Astrocyte of the cerebellum (primary cell): ENCODE measurements around the gene OTOA.
"Not testable (repeated sequence)": the region's sequence is repeated elsewhere in the genome, so short reads cannot be mapped to it uniquely, and the experiment has no call there.

Experiments used
- DNase-seq: peaks from one replicate; pipeline ENCODE4 v3.0.0-alpha.2; 2011; ENCODE audit warnings: low read depth
- H3K4me3 ChIP-seq: 2 replicates; pipeline ENCODE4 v1.5.1; 2011; ENCODE audit warnings: mild to moderate bottlenecking, low read depth, low read length, moderate library complexity
- CTCF ChIP-seq: IDR thresholded peaks from 2 replicates; pipeline ENCODE4 v1.5.1; 2012; ENCODE audit warnings: low read length, low read depth, moderate library complexity, mild to moderate bottlenecking; ENCODE audit errors: missing control alignments
- in situ Hi-C: cut with HindIII; loops from 2 replicates; pipeline ENCODE4 v1.10.0; 2017; ENCODE audit warnings: low sequenced_read_pairs

The OTOA gene

DNA sequence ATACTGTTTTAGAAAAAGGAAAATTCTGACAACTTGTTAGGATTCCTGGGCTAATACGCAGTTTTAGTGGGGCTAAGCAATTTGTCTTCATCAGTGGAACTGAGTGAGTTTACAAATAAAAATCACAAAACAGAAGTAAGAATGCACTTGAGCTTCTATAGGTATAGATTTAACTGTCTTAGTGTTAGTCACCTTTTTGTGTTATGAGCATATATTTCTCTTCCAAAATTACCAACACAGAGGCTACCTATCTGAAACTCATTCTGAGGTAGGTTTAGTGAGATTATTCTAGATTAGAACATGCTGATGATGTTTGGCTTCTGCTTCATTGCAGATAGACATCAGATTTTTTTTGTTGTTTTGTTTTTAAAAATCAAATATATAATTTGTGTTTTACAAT, 41.2 kb upstream of the OTOA start:
- TF ChIP-seq CTCF, result no peak
- H3K4me3 ChIP-seq, result no peak overlapping the region
- DNase-seq, result no peak
- in situ Hi-C loops, result no loop called here

DNA sequence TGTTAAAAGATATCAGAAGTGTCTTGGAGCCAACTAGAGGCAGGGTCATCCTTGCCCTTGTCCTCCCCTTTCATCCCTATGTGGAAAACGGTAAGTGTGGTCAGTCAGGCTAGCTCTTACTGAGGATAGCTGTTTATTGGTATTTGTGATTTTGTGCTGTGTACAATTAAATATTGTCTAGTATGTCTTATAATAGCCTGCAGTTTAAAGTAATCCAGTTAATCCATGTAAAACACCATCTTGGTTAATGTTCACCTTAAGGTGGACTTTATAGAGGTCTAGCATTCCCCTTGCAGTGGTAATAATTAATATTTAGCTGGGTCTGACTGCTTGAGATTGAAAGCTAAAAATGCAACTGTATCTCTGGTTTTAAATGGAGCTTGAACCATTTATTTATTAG, 38.7 kb upstream of the OTOA start:
- H3K4me3 ChIP-seq, result no peak overlapping the region
- in situ Hi-C loops, result no loop called here
- no peak for TF ChIP-seq CTCF
- no peak for DNase-seq

DNA sequence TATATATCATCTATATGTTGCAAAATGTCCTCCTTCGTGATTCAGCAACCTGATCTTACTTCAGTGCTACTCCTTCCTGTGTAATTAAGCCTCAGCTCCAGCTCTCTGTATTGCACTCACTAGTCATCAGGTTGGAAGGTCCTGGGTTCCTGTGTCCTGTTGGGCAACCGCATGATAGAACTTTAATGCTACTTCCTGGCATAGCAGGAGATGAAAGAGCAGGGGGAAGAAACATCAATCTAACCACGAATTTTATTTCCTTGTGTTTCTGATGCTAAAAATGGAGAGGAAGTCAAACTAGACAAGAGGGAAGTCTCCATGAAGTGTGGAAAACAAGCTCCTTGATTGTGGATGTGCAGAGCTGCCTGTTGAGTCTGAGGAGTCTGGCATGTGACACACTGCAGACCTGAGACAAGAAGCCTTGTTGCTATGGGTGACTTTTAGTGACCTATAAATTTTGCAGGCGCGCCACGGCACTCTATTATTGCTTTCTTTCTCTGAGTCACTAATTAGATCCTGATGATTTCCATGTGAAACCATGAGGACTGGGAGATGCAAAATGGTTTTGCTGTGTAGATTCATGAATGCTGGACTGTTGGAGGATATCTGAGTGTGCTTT, 37.0 kb upstream of the OTOA start:
- no peak overlapping the region for H3K4me3 ChIP-seq
- in situ Hi-C loops, result no loop called here
- peak; percentile 65 for DNase-seq
- no peak for TF ChIP-seq CTCF

DNA sequence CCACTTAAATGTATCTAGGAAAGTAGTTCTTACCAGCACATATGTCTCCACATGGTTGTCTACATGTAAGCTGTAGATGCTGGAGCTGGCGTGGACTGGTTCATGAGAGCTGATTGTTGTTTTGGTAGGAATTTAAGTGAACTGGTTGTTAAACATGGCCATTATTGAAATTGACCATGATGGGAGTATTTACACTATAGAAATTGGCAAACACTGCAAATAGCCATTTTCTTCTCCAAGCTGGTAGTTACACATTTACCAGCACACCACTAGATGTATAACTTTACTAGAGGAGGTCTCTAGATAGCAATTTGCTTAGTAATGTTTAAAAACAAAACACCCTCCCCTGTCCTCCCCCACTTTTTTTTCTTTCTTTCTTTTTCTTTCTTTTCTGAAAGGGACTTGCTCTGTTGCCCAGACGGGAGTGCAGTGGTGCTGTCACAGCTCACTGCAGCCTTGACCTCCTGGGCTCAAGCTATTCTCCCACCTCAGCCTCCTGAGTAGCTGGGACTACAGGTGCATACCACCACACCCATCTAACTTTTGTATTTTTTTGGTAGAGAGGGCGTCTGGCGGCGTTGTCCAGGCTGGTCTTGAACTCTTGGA, 35.5 kb upstream of the OTOA start:
- no peak for TF ChIP-seq CTCF
- in situ Hi-C loops, result no loop called here
- H3K4me3 ChIP-seq, result no peak overlapping the region
- no peak for DNase-seq

- DNase-seq, result no peak
- no peak overlapping the region for H3K4me3 ChIP-seq
- in situ Hi-C loops, result no loop called here
Measured at GRCh38 chr16:21628772-21629171, 35.0 kb upstream of the OTOA start.

GRCh38 chr16:21629616-21630539, 33.9 kb upstream of the OTOA start:
- in situ Hi-C loops, DNase-seq, H3K4me3 ChIP-seq: not testable (repeated sequence)

More at GRCh38 chr16:21628772-21629171, 35.0 kb upstream of the OTOA start:
- no peak for TF ChIP-seq CTCF

DNA sequence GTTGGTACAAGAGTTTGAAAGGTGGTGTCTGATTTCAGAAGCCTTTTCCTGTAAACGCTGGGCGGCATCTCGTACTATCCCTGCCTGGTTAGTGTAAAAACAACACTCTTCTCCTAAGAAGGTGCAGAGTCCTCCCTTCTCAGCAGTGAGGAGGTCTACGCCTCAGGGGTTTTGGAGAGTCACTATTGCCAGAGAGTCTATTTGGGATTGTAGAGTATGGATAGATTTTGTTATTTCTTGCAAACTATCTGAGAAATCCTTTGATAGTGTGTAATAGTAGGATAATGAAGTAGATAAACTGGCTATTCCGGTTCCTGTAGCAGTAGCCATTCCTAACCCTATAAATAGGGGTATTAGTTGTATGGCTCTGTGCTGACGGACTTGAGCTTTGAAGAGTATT, 32.9 kb upstream of the OTOA start:
- in situ Hi-C loops, DNase-seq, H3K4me3 ChIP-seq: not testable (repeated sequence)

- DNase-seq, H3K4me3 ChIP-seq, in situ Hi-C loops: not testable (repeated sequence)
Measured at GRCh38 chr16:21631376-21631775, 32.4 kb upstream of the OTOA start.

DNA sequence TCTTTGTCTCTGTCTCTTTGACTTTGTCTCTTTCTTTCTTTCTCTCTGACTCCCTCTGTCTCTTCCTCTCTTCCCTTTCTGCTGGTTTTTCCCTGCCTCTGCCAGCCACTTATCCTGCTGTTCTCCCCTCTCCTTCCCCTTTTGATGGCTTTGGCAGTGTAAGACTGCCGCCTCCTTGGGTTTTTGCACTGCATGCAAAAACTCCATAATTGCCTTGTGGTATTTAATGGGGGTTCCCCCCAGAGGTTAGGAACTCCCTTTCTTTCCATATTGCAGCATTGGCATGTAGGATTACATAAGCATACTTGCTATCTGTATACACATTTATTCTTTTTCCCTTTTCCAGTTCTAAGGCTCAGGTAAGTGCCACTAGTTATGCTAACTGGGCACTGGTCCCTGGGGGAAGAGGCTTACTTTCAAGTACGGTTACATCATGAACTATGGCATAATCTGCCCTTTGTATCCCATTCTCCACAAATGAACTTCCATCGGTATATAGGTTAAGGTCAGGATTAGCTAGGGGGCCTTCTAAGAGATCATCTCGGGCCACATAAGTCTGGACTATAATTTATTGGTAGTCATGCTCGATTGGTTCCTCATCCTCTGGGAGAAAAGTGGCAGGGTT, 31.7 kb upstream of the OTOA start:
- DNase-seq, in situ Hi-C loops: not testable (repeated sequence)

More for the DNA sequence above, 31.7 kb upstream of the OTOA start:
- not testable (repeated sequence) for H3K4me3 ChIP-seq
